Activated CD4-positive, alpha-beta T cell treated with anti-CD3 and anti-CD28 coated beads for 36 hours (primary cell): ENCODE data around the gene TCF7L2. TPM values are rescaled to one million over a fixed set of nuclear protein-coding genes. Genes with fewer than 3 reads are reported as not detected.

Experiments
- ATAC-seq: fragments of 200-7000 bp; cut with Tn5 transposase; one replicate; pipeline ENCODE4 v1.10.0; 2021; ENCODE audit warnings: mild to moderate bottlenecking, moderate library complexity
- CTCF ChIA-PET: fragments of 350-600 bp; sonication (Branson Sonifier 250); formaldehyde crosslinking; loops from one replicate; lab custom pipeline; 2021; ENCODE audit warnings: antibody characterized with exemption; lab: Charles Lee
- POLR2A ChIA-PET: fragments of 350-600 bp; sonication (Branson Sonifier 250); formaldehyde crosslinking; loops from one replicate; lab custom pipeline; 2021; ENCODE audit warnings: antibody characterized with exemption, inconsistent platforms; lab: Charles Lee
- DNase-seq: peaks from one replicate; pipeline ENCODE4 v3.0.0-alpha.2; 2020
- H3K27ac Mint-ChIP-seq: one replicate; pipeline ENCODE4 v1.8.0; 2021; ENCODE audit warnings: mixed read lengths
- H3K27me3 Mint-ChIP-seq: one replicate; pipeline ENCODE4 v1.8.0; 2021; ENCODE audit warnings: mixed read lengths
- H3K36me3 Mint-ChIP-seq: one replicate; pipeline ENCODE4 v1.8.0; 2021; ENCODE audit warnings: low read depth, mixed read lengths
- H3K4me1 Mint-ChIP-seq: one replicate; pipeline ENCODE4 v1.8.0; 2021; ENCODE audit warnings: mixed read lengths
- H3K4me3 Mint-ChIP-seq: one replicate; pipeline ENCODE4 v1.8.0; 2021; ENCODE audit warnings: mild to moderate bottlenecking, moderate library complexity, mixed read lengths
- H3K9me3 Mint-ChIP-seq: one replicate; pipeline ENCODE4 v1.8.0; 2021; ENCODE audit warnings: low read depth, mixed read lengths
- intact Hi-C, 2 experiments: fragments of 100-400 bp; cut with DNase I in 1 of 2; cut with micrococcal nuclease in 1 of 2; formaldehyde crosslinking; loops; one replicate each; pipeline versions ENCODE4 v1.14.2 to v1.15.1; 2022 to 2024; cut with DNase I, micrococcal nuclease
- total RNA-seq, 2 experiments: library from RNA; stranded (reverse); gene quantifications; one replicate each; pipeline ENCODE4 v1.2.3, GENCODE V29; 2021

The TCF7L2 gene
- total RNA-seq, 2 experiments from 2014 or later = 0.87 to 1.7 TPM

GRCh38 chr10:113000876-113001598 is 51.0 kb downstream of the TCF7L2 start:
- H3K27me3 Mint-ChIP-seq = peaks cover 50% of the 10 kb centered on the region
- POLR2A ChIA-PET = no interaction called here
- peaks cover 2% of the 10 kb centered on the region for H3K4me1 Mint-ChIP-seq
- no peaks in the 10 kb centered on the region for H3K9me3 Mint-ChIP-seq
- ATAC-seq = no peak
- no peak overlapping the region for H3K4me3 Mint-ChIP-seq
- H3K27ac Mint-ChIP-seq = no peak overlapping the region
- intact Hi-C loops = no loop called here
- H3K36me3 Mint-ChIP-seq = no peaks in the 10 kb centered on the region
- no peak for DNase-seq
- CTCF ChIA-PET = no interaction called here

GRCh38 chr10:113001599-113002448 is 51.8 kb downstream of the TCF7L2 start:
- Mint-ChIP-seq H3K27me3 (peaks cover 54% of the 10 kb centered on the region), H3K36me3 (no peaks in the 10 kb centered on the region), H3K27ac (no peak overlapping the region), H3K9me3 (no peaks in the 10 kb centered on the region), H3K4me3 (no peak overlapping the region), H3K4me1 (peaks cover 8% of the 10 kb centered on the region)
- ChIA-PET POLR2A (interaction anchor here (0.6 kb wide), 1 partner anchor 146 kb away, joined by 3 read pairs; no protein-coding TSS in a partner anchor), CTCF (no interaction called here)
- intact Hi-C loops = no loop called here
- ATAC-seq (no peak), DNase-seq (no peak)

- H3K27ac Mint-ChIP-seq = no peak overlapping the region
- peaks cover 53% of the 10 kb centered on the region for H3K27me3 Mint-ChIP-seq
- intact Hi-C loops = no loop called here
- ChIA-PET CTCF (no interaction called here), POLR2A (no interaction called here)
- no peaks in the 10 kb centered on the region for H3K9me3 Mint-ChIP-seq
- H3K36me3 Mint-ChIP-seq = no peaks in the 10 kb centered on the region
- DNase-seq = no peak
- no peak for ATAC-seq
- no peak overlapping the region for H3K4me3 Mint-ChIP-seq
- peaks cover 14% of the 10 kb centered on the region for H3K4me1 Mint-ChIP-seq
Observed at GRCh38 chr10:113002449-113002777, 52.4 kb downstream of the TCF7L2 start.

- ATAC-seq (no peak), DNase-seq (no peak)
- intact Hi-C loops = no loop called here
- Mint-ChIP-seq H3K27me3 (peaks cover 55% of the 10 kb centered on the region), H3K4me1 (peaks cover 21% of the 10 kb centered on the region), H3K36me3 (no peaks in the 10 kb centered on the region), H3K4me3 (no peak overlapping the region), H3K9me3 (no peaks in the 10 kb centered on the region), H3K27ac (no peak overlapping the region)
- ChIA-PET CTCF (no interaction called here), POLR2A (no interaction called here)
Observed at GRCh38 chr10:113003052-113003451, 53.0 kb downstream of the TCF7L2 start.

GRCh38 chr10:113004069-113004618 is 54.1 kb downstream of the TCF7L2 start:
- no peak for DNase-seq
- no peak for ATAC-seq
- intact Hi-C loops = no loop called here
- Mint-ChIP-seq H3K4me3 (no peak overlapping the region), H3K27ac (no peak overlapping the region), H3K36me3 (no peaks in the 10 kb centered on the region), H3K9me3 (no peaks in the 10 kb centered on the region), H3K4me1 (peaks cover 24% of the 10 kb centered on the region), H3K27me3 (peaks cover 63% of the 10 kb centered on the region)
- ChIA-PET CTCF (no interaction called here), POLR2A (no interaction called here)

- ATAC-seq (no peak), DNase-seq (no peak)
- no peak overlapping the region for H3K27ac Mint-ChIP-seq
- POLR2A ChIA-PET = no interaction called here
- H3K27me3 Mint-ChIP-seq = peaks cover 64% of the 10 kb centered on the region
- CTCF ChIA-PET = no interaction called here
- no peaks in the 10 kb centered on the region for H3K36me3 Mint-ChIP-seq
- intact Hi-C loops = loop anchor here in 1 of 2 experiments (5.0 kb wide), 1 partner anchor 322 kb away; no protein-coding TSS in a partner anchor
- no peaks in the 10 kb centered on the region for H3K9me3 Mint-ChIP-seq
- H3K4me3 Mint-ChIP-seq = no peak overlapping the region
- H3K4me1 Mint-ChIP-seq = peaks cover 24% of the 10 kb centered on the region
Observed at GRCh38 chr10:113005380-113005779, 55.3 kb downstream of the TCF7L2 start.

- no peak overlapping the region for H3K27ac Mint-ChIP-seq
- intact Hi-C loops = loop anchor here (1.0 to 5.0 kb wide), 3 partner anchors 20 to 321 kb away; no protein-coding TSS in a partner anchor
- no peak overlapping the region for H3K4me3 Mint-ChIP-seq
- CTCF ChIA-PET = no interaction called here
- POLR2A ChIA-PET = no interaction called here
- peaks cover 72% of the 10 kb centered on the region for H3K27me3 Mint-ChIP-seq
- peaks cover 24% of the 10 kb centered on the region for H3K4me1 Mint-ChIP-seq
- H3K36me3 Mint-ChIP-seq = no peaks in the 10 kb centered on the region
- no peak for DNase-seq
- no peaks in the 10 kb centered on the region for H3K9me3 Mint-ChIP-seq
- peak; percentile 37 for ATAC-seq
Observed at GRCh38 chr10:113006656-113007342, 56.8 kb downstream of the TCF7L2 start.

GRCh38 chr10:113007343-113007771 is 57.3 kb downstream of the TCF7L2 start:
- ChIA-PET POLR2A (no interaction called here), CTCF (no interaction called here)
- H3K36me3 Mint-ChIP-seq = no peaks in the 10 kb centered on the region
- H3K4me3 Mint-ChIP-seq = peak overlapping the region; percentile 49
- intact Hi-C loops = loop anchor here (1.0 to 5.0 kb wide), 3 partner anchors 21 to 320 kb away; no protein-coding TSS in a partner anchor
- no peaks in the 10 kb centered on the region for H3K9me3 Mint-ChIP-seq
- ATAC-seq (peak; percentile 98), DNase-seq (peak; percentile 57)
- H3K27me3 Mint-ChIP-seq = peaks cover 74% of the 10 kb centered on the region
- H3K27ac Mint-ChIP-seq = no peak overlapping the region
- H3K4me1 Mint-ChIP-seq = peaks cover 24% of the 10 kb centered on the region

- ATAC-seq = peak; percentile 63
- peaks cover 24% of the 10 kb centered on the region for H3K4me1 Mint-ChIP-seq
- ChIA-PET CTCF (no interaction called here), POLR2A (no interaction called here)
- no peak overlapping the region for H3K27ac Mint-ChIP-seq
- DNase-seq = peak; percentile 38
- H3K36me3 Mint-ChIP-seq = no peaks in the 10 kb centered on the region
- H3K27me3 Mint-ChIP-seq = peaks cover 74% of the 10 kb centered on the region
- no peaks in the 10 kb centered on the region for H3K9me3 Mint-ChIP-seq
- H3K4me3 Mint-ChIP-seq = peak overlapping the region; percentile 49
- intact Hi-C loops = loop anchor here (1.0 to 5.0 kb wide), 3 partner anchors 22 to 319 kb away; no protein-coding TSS in a partner anchor
Observed at GRCh38 chr10:113007821-113008220, 57.8 kb downstream of the TCF7L2 start.

GRCh38 chr10:113011592-113012374 is 61.7 kb downstream of the TCF7L2 start:
- intact Hi-C loops = no loop called here
- DNase-seq (no peak), ATAC-seq (no peak)
- ChIA-PET CTCF (no interaction called here), POLR2A (no interaction called here)
- Mint-ChIP-seq H3K36me3 (no peaks in the 10 kb centered on the region), H3K4me3 (no peak overlapping the region), H3K27me3 (peaks cover 47% of the 10 kb centered on the region), H3K9me3 (no peaks in the 10 kb centered on the region), H3K4me1 (peaks cover 16% of the 10 kb centered on the region), H3K27ac (no peak overlapping the region)
